ENCODE results near the gene PLEKHG4.

PLEKHG4 gene

GRCh38 chr16:67244387-67245185, 34.7 kb upstream of the PLEKHG4 start:
- DNase-seq (ENCODE audit: low read depth) = peak; percentile 76

- no peak for DNase-seq (ENCODE audit: low read depth)
These were observed 34.1 kb upstream of the PLEKHG4 start for GRCh38 chr16:67245186-67245585.

GRCh38 chr16:67245674-67246080, 33.7 kb upstream of the PLEKHG4 start:
- no peak for DNase-seq (ENCODE audit: low read depth)

- DNase-seq (ENCODE audit: low read depth) = peak; percentile 85
These were observed 33.1 kb upstream of the PLEKHG4 start for GRCh38 chr16:67246081-67246755.

- no peak for DNase-seq (ENCODE audit: low read depth)
These were observed 32.6 kb upstream of the PLEKHG4 start for GRCh38 chr16:67246756-67247191.

GRCh38 chr16:67247192-67248072, 31.9 kb upstream of the PLEKHG4 start, which contains the start of gene FHOD1:
Gene FHOD1 (minus strand): TSS chr16:67247481. CDS start chr16:67247410, 71 bp downstream.
- DNase-seq (ENCODE audit: low read depth) = peak; percentile 89

GRCh38 chr16:67248073-67248400, 31.3 kb upstream of the PLEKHG4 start:
- DNase-seq (ENCODE audit: low read depth) = no peak

- DNase-seq (ENCODE audit: low read depth) = no peak
These were observed 30.7 kb upstream of the PLEKHG4 start, which contains the start of gene SLC9A5 for GRCh38 chr16:67248401-67249177. Gene SLC9A5 (plus strand): TSS chr16:67248979. CDS start chr16:67249015, 36 bp downstream.

- no peak for DNase-seq (ENCODE audit: low read depth)
These were observed 29.9 kb upstream of the PLEKHG4 start for GRCh38 chr16:67249178-67250044.

- no peak for DNase-seq (ENCODE audit: low read depth)
These were observed 29.3 kb upstream of the PLEKHG4 start for GRCh38 chr16:67250045-67250327.

- DNase-seq (ENCODE audit: low read depth) = no peak
These were observed 26.5 kb upstream of the PLEKHG4 start for GRCh38 chr16:67252609-67253497.

GRCh38 chr16:67254801-67255552, 24.4 kb upstream of the PLEKHG4 start:
- no peak for DNase-seq (ENCODE audit: low read depth)

GRCh38 chr16:67255553-67256221, 23.6 kb upstream of the PLEKHG4 start:
- DNase-seq (ENCODE audit: low read depth) = no peak

GRCh38 chr16:67256701-67257230, 22.6 kb upstream of the PLEKHG4 start:
- no peak for DNase-seq (ENCODE audit: low read depth)

GRCh38 chr16:67257486-67258160, 21.7 kb upstream of the PLEKHG4 start:
- no peak for DNase-seq (ENCODE audit: low read depth)

- DNase-seq (ENCODE audit: low read depth) = no peak
These were observed 21.0 kb upstream of the PLEKHG4 start for GRCh38 chr16:67258161-67258835.

- no peak for DNase-seq (ENCODE audit: low read depth)
These were observed 19.6 kb upstream of the PLEKHG4 start for GRCh38 chr16:67259705-67260104.
